Endometrial microvascular endothelial cells (primary cell): ENCODE data around the gene ECM1. TPM values are rescaled to one million over a fixed set of nuclear protein-coding genes. Genes with fewer than 3 reads are reported as not detected.

ENCODE experiments used
- in situ Hi-C: cut with HindIII; loops from 2 replicates; pipeline ENCODE4 v1.10.0; 2017; ENCODE audit warnings: low sequenced_read_pairs, low pct_unique_long_range_greater_than_20kb; ENCODE audit errors: inconsistent ontology term
- total RNA-seq: library from RNA; depleted of rRNA; stranded (reverse); fragments of >200 nt; gene quantifications from one replicate; pipeline ENCODE4 v1.2.3, GENCODE V29; 2015; ENCODE audit errors: inconsistent ontology term

Gene ECM1
- total RNA-seq, 1 donor from 2014 or later = 5.8 TPM

- in situ Hi-C loops = no loop called here
These were observed 45.6 kb downstream of the ECM1 start for GRCh38 chr1:150553392-150554085.

- in situ Hi-C loops = no loop called here
These were observed 46.2 kb downstream of the ECM1 start for GRCh38 chr1:150554086-150554452.

GRCh38 chr1:150555198-150555970, 47.5 kb downstream of the ECM1 start:
- in situ Hi-C loops = no loop called here

- in situ Hi-C loops = no loop called here
These were observed 48.3 kb downstream of the ECM1 start for GRCh38 chr1:150555971-150556865.

- in situ Hi-C loops = no loop called here
These were observed 49.2 kb downstream of the ECM1 start for GRCh38 chr1:150557065-150557600.

- in situ Hi-C loops = no loop called here
These were observed 49.9 kb downstream of the ECM1 start for GRCh38 chr1:150557813-150558212.

- in situ Hi-C loops = no loop called here
These were observed 50.4 kb downstream of the ECM1 start for GRCh38 chr1:150558303-150558704.

- in situ Hi-C loops = no loop called here
These were observed 51.1 kb downstream of the ECM1 start for GRCh38 chr1:150558761-150559655.

- in situ Hi-C loops = no loop called here
These were observed 51.7 kb downstream of the ECM1 start for GRCh38 chr1:150559656-150560010.

GRCh38 chr1:150560011-150560438, 52.1 kb downstream of the ECM1 start:
- in situ Hi-C loops = no loop called here

- in situ Hi-C loops = no loop called here
These were observed 52.8 kb downstream of the ECM1 start for GRCh38 chr1:150560576-150561253.

- in situ Hi-C loops = no loop called here
These were observed 53.5 kb downstream of the ECM1 start for GRCh38 chr1:150561254-150561973.

- in situ Hi-C loops = no loop called here
These were observed 54.1 kb downstream of the ECM1 start for GRCh38 chr1:150561974-150562445.

GRCh38 chr1:150562446-150563339, 54.8 kb downstream of the ECM1 start:
- in situ Hi-C loops = no loop called here
